Heart right ventricle (tissue), 16 donors: ENCODE results near the gene ZNF521. TPM values are rescaled to one million over a fixed set of nuclear protein-coding genes. Genes with fewer than 3 reads are reported as not detected.

ENCODE experiments used
- ATAC-seq, 8 donors: fragments of 200-7000 bp; cut with Tn5 transposase; one replicate each; pipeline ENCODE4 v1.9.1; 2020; ENCODE audit warnings: mild to moderate bottlenecking in 8 of 8, moderate library complexity in 8 of 8, moderate number of reproducible peaks in 1 of 8
- DNase-seq, 2 donors: peaks; one replicate each; pipeline ENCODE4 v3.0.0-alpha.2; 2020
- H3K27ac ChIP-seq, 10 donors: fragments of 200-600 bp; sonication (generic) in 2 of 10; one replicate each; pipeline versions ENCODE4 v1.5.0 to v1.8.0; 2020 to 2022; ENCODE audit warnings: mild to moderate bottlenecking in 3 of 10
- H3K27me3 ChIP-seq, 7 donors: fragments of 200-600 bp; one replicate each; pipeline ENCODE4 v1.8.0; 2021 to 2022; ENCODE audit warnings: mild to moderate bottlenecking in 2 of 7
- H3K36me3 ChIP-seq, 9 donors: fragments of 200-600 bp; sonication (generic) in 1 of 9; one replicate each; pipeline versions ENCODE4 v1.5.0 to v1.8.0; 2020 to 2022; ENCODE audit warnings: mild to moderate bottlenecking in 2 of 9
- H3K4me1 ChIP-seq, 9 donors: fragments of 200-600 bp; sonication (generic) in 1 of 9; one replicate each; pipeline versions ENCODE4 v1.5.0 to v1.8.0; 2020 to 2022; ENCODE audit warnings: mild to moderate bottlenecking in 4 of 9
- H3K4me3 ChIP-seq, 10 donors: fragments of 200-600 bp; sonication (generic) in 2 of 10; one replicate each; pipeline versions ENCODE4 v1.5.0 to v1.8.0; 2020 to 2022; ENCODE audit warnings: mild to moderate bottlenecking in 7 of 10, moderate library complexity in 2 of 10
- H3K9me3 ChIP-seq, 11 donors: fragments of 200-600 bp in 10 of 11; sonication (generic) in 2 of 11; one replicate each; pipeline versions ENCODE4 v1.5.0 to v1.8.0; 2013 to 2022; ENCODE audit warnings: mild to moderate bottlenecking in 2 of 11, control low read depth in 1 of 11, moderate library complexity in 1 of 11
- WGBS, 2 donors: extraction: QIAGEN DNeasy Blood & Tissue Kit; methylation state at CpG; one replicate each; pipeline ENCODE4 v1.1.7; 2013; ENCODE audit warnings: inconsistent platforms in 1 of 2; 5-methylcytosine and 5-hydroxymethylcytosine counted together
- intact Hi-C, 10 donors: fragments of 100-400 bp; cut with DNase I; formaldehyde crosslinking; loops; one replicate each; pipeline versions ENCODE4 v1.11.1 to v1.14.2; 2022
- polyA plus RNA-seq, 2 donors: library from polyadenylated mRNA; stranded (reverse); fragments of 200-250 nt; gene quantifications; one replicate each; pipeline ENCODE4 v1.2.3, GENCODE V29; 2013
- total RNA-seq, 10 donors: library from RNA; stranded (reverse); fragmentation: NEBNext Ultra II Directional in 3 of 10; extraction: Animal tissue kit (Norgen Biotek cat#: 25700) in 3 of 10; gene quantifications; one replicate each; pipeline versions ENCODE4 v1.2.1 to v1.2.4, GENCODE V29; 2021 to 2023
- TF ChIP-seq, protein P1 (sequence below), 9 donors: fragments of 200-600 bp; sonication (generic) in 2 of 9; IDR thresholded peaks; one replicate each; pipeline versions ENCODE4 v1.5.0 to v1.8.0; 2021 to 2022; ENCODE audit warnings: antibody characterized with exemption in 9 of 9, mild to moderate bottlenecking in 5 of 9, moderate library complexity in 1 of 9
- donor health status: Arrhythmogenic right ventricular cardiomyopathy.
- donor health status: ischemic (EF 13 %, LVEDD 7.1; RV severe dilation, severe dysfunction).
- donor health status: healthy with polysubstance abuse.
- donor health status: DM: no; HTN: yes; CAD: no.
- donor health status: DM: no; HTN: no; CAD: no.
- donor health status: ischemic (EF 25% LVEDD 6.9; RV normal size, moderate dysfunction).
- donor health status: ischemic (EF 25% LVEDD 5.7; RV mildly dilated, moderate dysfunction).
- donor health status: healthy.
- donor health status: DM: yes; HTN: yes; CAD: no.
- donor health status: Ischemic cardiomyopathy.
- donor health status: ischemic (EF 35%, LVEDD 5.7; RV mildly dilated, moderate dysfunction).
- donor health status: nonischemic (EF 11% LVEDD 7.7; RV severe dilation, severe dysfunction).
- donor health status: DM: yes; HTN: yes; CAD: no.
- donor health status: PGD.
- donor health status: ischemic (EF 29% LVEDD 5.4; RV normal size, mild dysfunction).
- donor health status: nonischemic (EF 23%, LVEDD 6.1; RV moderate dilation, normal function).

ZNF521 gene
- total and polyA plus RNA-seq, 12 donors: 3.3 to 26.4 (median 15.5) TPM

- TF ChIP-seq, protein P1, sequence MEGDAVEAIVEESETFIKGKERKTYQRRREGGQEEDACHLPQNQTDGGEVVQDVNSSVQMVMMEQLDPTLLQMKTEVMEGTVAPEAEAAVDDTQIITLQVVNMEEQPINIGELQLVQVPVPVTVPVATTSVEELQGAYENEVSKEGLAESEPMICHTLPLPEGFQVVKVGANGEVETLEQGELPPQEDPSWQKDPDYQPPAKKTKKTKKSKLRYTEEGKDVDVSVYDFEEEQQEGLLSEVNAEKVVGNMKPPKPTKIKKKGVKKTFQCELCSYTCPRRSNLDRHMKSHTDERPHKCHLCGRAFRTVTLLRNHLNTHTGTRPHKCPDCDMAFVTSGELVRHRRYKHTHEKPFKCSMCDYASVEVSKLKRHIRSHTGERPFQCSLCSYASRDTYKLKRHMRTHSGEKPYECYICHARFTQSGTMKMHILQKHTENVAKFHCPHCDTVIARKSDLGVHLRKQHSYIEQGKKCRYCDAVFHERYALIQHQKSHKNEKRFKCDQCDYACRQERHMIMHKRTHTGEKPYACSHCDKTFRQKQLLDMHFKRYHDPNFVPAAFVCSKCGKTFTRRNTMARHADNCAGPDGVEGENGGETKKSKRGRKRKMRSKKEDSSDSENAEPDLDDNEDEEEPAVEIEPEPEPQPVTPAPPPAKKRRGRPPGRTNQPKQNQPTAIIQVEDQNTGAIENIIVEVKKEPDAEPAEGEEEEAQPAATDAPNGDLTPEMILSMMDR (IDR thresholded peaks at IDR 0.05): no peak
- no peaks in the 10 kb centered on the region for H3K27me3 ChIP-seq
- H3K9me3 ChIP-seq: no peaks in the 10 kb centered on the region
- H3K4me1 ChIP-seq: peaks cover 0 to 5% (median 0%) of the 10 kb centered on the region in 9 donors
- no peak overlapping the region for H3K27ac ChIP-seq
- DNase-seq: no peak
- WGBS, 2 donors: 69 to 70% methylated on average over 19 of the region's 19 CpGs
- intact Hi-C loops: no loop called here
- H3K36me3 ChIP-seq: peaks cover 0 to 17% (median 0%) of the 10 kb centered on the region in 9 donors
- ATAC-seq: peak in 1 of 8 donors; percentile 37
- no peak overlapping the region for H3K4me3 ChIP-seq
These were observed 274.7 kb downstream of the ZNF521 start for GRCh38 chr18:25077038-25077943.

- no peak overlapping the region for H3K27ac ChIP-seq
- intact Hi-C loops: no loop called here
- H3K4me1 ChIP-seq: peaks cover 0 to 5% (median 0%) of the 10 kb centered on the region in 9 donors
- no peaks in the 10 kb centered on the region for H3K27me3 ChIP-seq
- peaks cover 0 to 17% (median 0%) of the 10 kb centered on the region in 9 donors for H3K36me3 ChIP-seq
- ATAC-seq (no peak), DNase-seq (no peak)
- TF ChIP-seq, protein P1 (IDR thresholded peaks at IDR 0.05): no peak
- no peaks in the 10 kb centered on the region for H3K9me3 ChIP-seq
- WGBS, 2 donors: 79 to 86% methylated on average over 3 of the region's 3 CpGs
- no peak overlapping the region for H3K4me3 ChIP-seq
These were observed 276.2 kb downstream of the ZNF521 start for GRCh38 chr18:25075783-25076182.

DNA sequence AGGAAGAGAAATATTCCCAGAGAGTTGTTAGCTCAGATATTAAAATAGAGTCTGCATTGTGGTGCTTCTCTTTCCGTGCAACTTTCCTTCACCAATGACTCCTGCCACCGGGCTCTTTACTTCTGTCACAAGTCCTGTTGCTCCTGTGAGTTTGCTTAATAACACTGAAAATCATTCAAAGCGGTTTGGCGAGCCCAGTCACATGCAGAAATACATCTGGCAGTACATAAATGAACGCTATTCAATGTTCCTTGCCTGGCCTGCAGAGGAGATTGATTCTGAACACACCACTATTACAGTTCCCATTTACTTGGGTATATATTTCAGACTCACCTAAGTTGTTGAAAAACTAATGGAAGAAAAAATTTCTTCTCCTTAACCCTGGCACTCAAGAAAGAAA, 276.6 kb downstream of the ZNF521 start:
- H3K36me3 ChIP-seq: peaks cover 0 to 13% (median 0%) of the 10 kb centered on the region in 9 donors
- DNase-seq (no peak), ATAC-seq (no peak)
- 89 to 92% methylated on average over 5 of the region's 5 CpGs for WGBS, 2 donors
- intact Hi-C loops: no loop called here
- H3K27ac ChIP-seq: no peak overlapping the region
- no peak overlapping the region for H3K4me3 ChIP-seq
- peaks cover 0 to 5% (median 0%) of the 10 kb centered on the region in 9 donors for H3K4me1 ChIP-seq
- H3K9me3 ChIP-seq: no peaks in the 10 kb centered on the region
- H3K27me3 ChIP-seq: no peaks in the 10 kb centered on the region
- TF ChIP-seq, protein P1 (IDR thresholded peaks at IDR 0.05): no peak

- no peak for DNase-seq
- intact Hi-C loops: no loop called here
- Histone ChIP-seq H3K9me3 (no peaks in the 10 kb centered on the region), H3K27ac (no peak overlapping the region), H3K4me3 (no peak overlapping the region), H3K4me1 (peaks cover 0 to 5% (median 0%) of the 10 kb centered on the region in 9 donors), H3K27me3 (no peaks in the 10 kb centered on the region), H3K36me3 (peaks cover 0 to 9% (median 0%) of the 10 kb centered on the region in 9 donors)
- 92 to 94% methylated on average over 4 of the region's 4 CpGs for WGBS, 2 donors
- TF ChIP-seq, protein P1 (IDR thresholded peaks at IDR 0.05): no peak
- no peak for ATAC-seq
These were observed 277.0 kb downstream of the ZNF521 start for GRCh38 chr18:25074925-25075324.
